ENCODE results near the gene C19orf85. TPM values are rescaled to one million over a fixed set of nuclear protein-coding genes. Genes with fewer than 3 reads are reported as not detected.

Gene C19orf85
- total RNA-seq, 4 donors from 2014 or later = not detected

- H3K27ac ChIP-seq = no peak overlapping the region
Observed at GRCh38 chr19:55441319-55441691, 23.2 kb downstream of the C19orf85 start.

GRCh38 chr19:55440411-55441105, 24.0 kb downstream of the C19orf85 start:
- 4 to 8% methylated on average over 26 to 33 of the region's 39 CpGs for WGBS, 2 donors
- H3K9me3 ChIP-seq = no peaks in the 10 kb centered on the region
- TF ChIP-seq POLR2A (IDR thresholded peaks at IDR 0.05) (no peak), EP300 (IDR thresholded peaks at IDR 0.05) (no peak), CTCF (IDR thresholded peaks at IDR 0.05) (no peak)
- no peak overlapping the region for H3K4me3 ChIP-seq
- DNase-seq (ENCODE audit: low spot score in 2 of 2) = no peak
- H3K36me3 ChIP-seq = no peaks in the 10 kb centered on the region
- peaks cover 0 to 44% (median 15%) of the 10 kb centered on the region in 4 donors for H3K4me1 ChIP-seq
- H3K27me3 ChIP-seq = peaks cover 0 to 87% of the 10 kb centered on the region in 2 donors
- H3K27ac ChIP-seq = no peak overlapping the region

More at GRCh38 chr19:55441319-55441691, 23.2 kb downstream of the C19orf85 start:
- no peaks in the 10 kb centered on the region for H3K36me3 ChIP-seq
- peaks cover 0 to 44% (median 15%) of the 10 kb centered on the region in 4 donors for H3K4me1 ChIP-seq
- 5 to 7% methylated on average over 21 of the region's 21 CpGs for WGBS, 2 donors
- H3K9me3 ChIP-seq = no peaks in the 10 kb centered on the region
- TF ChIP-seq CTCF (IDR thresholded peaks at IDR 0.05) = no peak
- no peak for TF ChIP-seq EP300 (IDR thresholded peaks at IDR 0.05)
- TF ChIP-seq POLR2A (IDR thresholded peaks at IDR 0.05) = no peak
- peaks cover 0 to 92% of the 10 kb centered on the region in 2 donors for H3K27me3 ChIP-seq
- no peak for DNase-seq (ENCODE audit: low spot score in 2 of 2)
- no peak overlapping the region for H3K4me3 ChIP-seq

- Histone ChIP-seq H3K4me1 (peaks cover 0 to 44% (median 15%) of the 10 kb centered on the region in 4 donors), H3K9me3 (no peaks in the 10 kb centered on the region), H3K4me3 (no peak overlapping the region), H3K36me3 (no peaks in the 10 kb centered on the region), H3K27me3 (peaks cover 0 to 78% of the 10 kb centered on the region in 2 donors), H3K27ac (no peak overlapping the region)
- no peak for TF ChIP-seq CTCF (IDR thresholded peaks at IDR 0.05)
- TF ChIP-seq POLR2A (IDR thresholded peaks at IDR 0.05) = no peak
- TF ChIP-seq EP300 (IDR thresholded peaks at IDR 0.05) = no peak
- no peak for DNase-seq (ENCODE audit: low spot score in 2 of 2)
- WGBS, 2 donors = 78 to 81% methylated on average over 5 of the region's 5 CpGs
Observed at GRCh38 chr19:55439052-55439451, 25.5 kb downstream of the C19orf85 start.

GRCh38 chr19:55437410-55437809, 27.1 kb downstream of the C19orf85 start:
- no peak for DNase-seq (ENCODE audit: low spot score in 2 of 2)
- peaks cover 0 to 75% of the 10 kb centered on the region in 2 donors for H3K27me3 ChIP-seq
- no peaks in the 10 kb centered on the region for H3K9me3 ChIP-seq
- no peak for TF ChIP-seq CTCF (IDR thresholded peaks at IDR 0.05)
- TF ChIP-seq EP300 (IDR thresholded peaks at IDR 0.05) = no peak
- TF ChIP-seq POLR2A (IDR thresholded peaks at IDR 0.05) = no peak
- H3K27ac ChIP-seq = no peak overlapping the region
- no peak overlapping the region for H3K4me3 ChIP-seq
- H3K36me3 ChIP-seq = peaks cover 0 to 5% (median 0%) of the 10 kb centered on the region in 3 donors
- 2 to 3% methylated on average over 10 to 16 of the region's 17 CpGs for WGBS, 2 donors
- H3K4me1 ChIP-seq = peaks cover 0 to 36% (median 11%) of the 10 kb centered on the region in 4 donors

- H3K9me3 ChIP-seq = no peaks in the 10 kb centered on the region
- peaks cover 0 to 76% of the 10 kb centered on the region in 2 donors for H3K27me3 ChIP-seq
- H3K4me1 ChIP-seq = peaks cover 0 to 30% (median 10%) of the 10 kb centered on the region in 4 donors
- WGBS, 2 donors = 43 to 47% methylated on average over 8 of the region's 8 CpGs
- no peak overlapping the region for H3K27ac ChIP-seq
- DNase-seq (ENCODE audit: low spot score in 2 of 2) = no peak
- TF ChIP-seq EP300 (IDR thresholded peaks at IDR 0.05) = no peak
- no peak for TF ChIP-seq POLR2A (IDR thresholded peaks at IDR 0.05)
- no peak for TF ChIP-seq CTCF (IDR thresholded peaks at IDR 0.05)
- no peak overlapping the region for H3K4me3 ChIP-seq
- H3K36me3 ChIP-seq = peaks cover 0 to 7% (median 0%) of the 10 kb centered on the region in 3 donors
Observed at GRCh38 chr19:55436847-55437246, 27.7 kb downstream of the C19orf85 start.

Data from tibial nerve (tissue), 4 donors.